ENCODE measurements around the gene HTT. TPM values are rescaled to one million over a fixed set of nuclear protein-coding genes. Genes with fewer than 3 reads are reported as not detected.

The HTT gene
- total and polyA plus RNA-seq, 2 of the 8 experiments (the other 6 are each of a cell fraction or from before 2014, with no cell fraction given), result 24.0 to 71.0 TPM

DNA sequence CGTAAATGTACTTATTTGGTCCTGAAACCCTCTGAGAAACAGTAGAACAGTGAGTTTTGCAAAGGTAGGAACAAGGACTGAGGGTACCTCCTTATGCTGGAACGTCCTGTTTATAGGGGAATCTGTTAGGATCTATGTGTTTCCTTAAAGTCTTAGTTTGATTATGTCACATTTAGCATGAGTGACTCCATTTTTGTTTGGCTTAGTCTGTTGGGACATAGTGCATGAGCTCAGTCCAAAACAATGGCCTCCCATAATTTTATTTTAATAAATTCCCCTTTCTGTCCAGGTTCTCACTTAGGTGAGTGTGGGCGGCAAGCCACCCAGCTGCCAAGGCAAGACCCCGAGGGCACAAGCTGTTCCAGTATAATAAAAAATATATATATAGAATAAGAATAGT lies 27.9 kb upstream of the HTT start (continued):
- no peak for TF ChIP-seq POLR2A (IDR thresholded peaks at IDR 0.05; ENCODE audit: control extremely low read depth in 1 of 2, low read depth in 2 of 2, low read length in 2 of 2)
